Measurements from ENCODE around the gene HSBP1L1.

Gene HSBP1L1

GRCh38 chr18:79931475-79931874 lies 33.0 kb upstream of the HSBP1L1 start:
- no peak overlapping the region for H3K27ac ChIP-seq (ENCODE audit: extremely low read depth, low read depth, low read length)
- no peaks in the 10 kb centered on the region for H3K4me1 ChIP-seq (ENCODE audit: control insufficient read depth, insufficient read depth, low read length)
- no peaks in the 10 kb centered on the region for H3K9me3 ChIP-seq (ENCODE audit: control insufficient read depth, insufficient read depth, low read depth, low read length)
- H3K36me3 ChIP-seq (ENCODE audit: control insufficient read depth in 2 of 2, insufficient read depth in 1 of 2, low read length in 2 of 2): peaks cover 0 to 28% of the 10 kb centered on the region in 2 experiments; a peak in 1 of 3 replicates
- ChIA-PET POLR2A (no interaction called here), CTCF (no interaction called here)
- no peak overlapping the region for H3K4me3 ChIP-seq (ENCODE audit: low read depth, low read length)
- no peak for TF ChIP-seq ZNF777 (tag by site-specific recombination; IDR thresholded peaks at IDR 0.05; ENCODE audit: borderline replicate concordance)
- TF ChIP-seq ZFP3 (tag by site-specific recombination; IDR thresholded peaks at IDR 0.05; ENCODE audit: low read depth): no peak
- no peak for TF ChIP-seq ZNF24 (tag by site-specific recombination; IDR thresholded peaks at IDR 0.05)
- TF ChIP-seq ZNF621 (tag by site-specific recombination; IDR thresholded peaks at IDR 0.05): no peak
- no peak for TF ChIP-seq ZNF18 (tag by site-specific recombination; IDR thresholded peaks at IDR 0.05)
- TF ChIP-seq IKZF3 (tag by site-specific recombination; IDR thresholded peaks at IDR 0.05): no peak
- no peak for TF ChIP-seq ZNF585B (tag by site-specific recombination; IDR thresholded peaks at IDR 0.05)
- TF ChIP-seq ZNF433 (tag by site-specific recombination; IDR thresholded peaks at IDR 0.05; ENCODE audit: low read depth): no peak
- no peak for TF ChIP-seq ZNF670 (tag by site-specific recombination; IDR thresholded peaks at IDR 0.05; ENCODE audit: low read depth)
- no peak for TF ChIP-seq ZNF654 (tag by site-specific recombination; IDR thresholded peaks at IDR 0.05; ENCODE audit: low read depth)
- no peak for TF ChIP-seq ZNF335 (tag by site-specific recombination; conservative IDR thresholded peaks at IDR 0.05)
- no peak for TF ChIP-seq ZBTB26 (tag by site-specific recombination; optimal IDR thresholded peaks at IDR 0.05)
- no peak for TF ChIP-seq ELK4 (IDR thresholded peaks at IDR 0.05; ENCODE audit: borderline replicate concordance, low read depth, low read length)
- TF ChIP-seq ZNF473 (tag by site-specific recombination; IDR thresholded peaks at IDR 0.05): no peak
- no peak for TF ChIP-seq ZSCAN5A (tag by site-specific recombination; IDR thresholded peaks at IDR 0.05)
- no peak for TF ChIP-seq ZNF501 (tag by site-specific recombination; IDR thresholded peaks at IDR 0.05)
- TF ChIP-seq ZNF530 (tag by site-specific recombination; IDR thresholded peaks at IDR 0.05; ENCODE audit: low read depth): no peak
- TF ChIP-seq ZNF280D (tag by site-specific recombination; IDR thresholded peaks at IDR 0.05): no peak
- no peak for TF ChIP-seq ZBTB1 (tag by site-specific recombination; IDR thresholded peaks at IDR 0.05)

Measured in HEK293 (cell line).